HepG2 (cell line): ENCODE data around the gene ABCC9. TPM values are rescaled to one million over a fixed set of nuclear protein-coding genes. Genes with fewer than 3 reads are reported as not detected.

ENCODE experiments used
- ATAC-seq: fragments of 200-7000 bp; cut with Tn5 transposase; 3 replicates; pipeline ENCODE4 v1.9.1; 2020; ENCODE audit warnings: mild to moderate bottlenecking, moderate library complexity
- BruUV-seq: library from RNA; stranded (reverse); fragments of 400-500 nt; replicated peaks from 2 replicates; lab custom pipeline; 2021; lab: Mats Ljungman, UMichigan
- CTCF ChIA-PET: fragments of 300-600 bp; formaldehyde crosslinking; extraction: SDS; loops from one replicate; lab custom pipeline; 2021; ENCODE audit warnings: low total read pairs, inconsistent platforms, low intra/inter-chr PET ratio; lab: Yijun Ruan, JAX
- POLR2A ChIA-PET: fragments of 350-600 bp; sonication (Branson Sonifier 250); formaldehyde crosslinking; loops from one replicate; lab custom pipeline; 2020; ENCODE audit warnings: antibody characterized with exemption, inconsistent platforms; lab: Yijun Ruan, JAX
- DNase-seq: peaks from one replicate; pipeline ENCODE4 v3.0.0-alpha.2; 2015; ENCODE audit warnings: low spot score
- FAIRE-seq: peaks from 3 replicates; lab custom pipeline; 2011; peaks lifted over from hg19 to GRCh38; lab: Jason Lieb, UNC
- H2AFZ ChIP-seq: one replicate; pipeline ENCODE4 v1.6.1; 2011; ENCODE audit warnings: low read length, inconsistent platforms
- H3K27ac ChIP-seq: fragments of 300-600 bp; 3 replicates; pipeline ENCODE4 v1.8.0; 2011; ENCODE audit warnings: mixed run types, mild to moderate bottlenecking, mixed read lengths, low read length, inconsistent platforms; ENCODE audit not compliant: insufficient read depth; ENCODE audit errors: extremely low read length
- H3K27me3 ChIP-seq, 2 experiments: fragments of 200-600 bp in 1 of 2; 2 replicates in 1 of 2; 3 replicates in 1 of 2; pipeline versions ENCODE4 v1.6.0 to v1.8.0; 2011; ENCODE audit warnings: low read length in 2 of 2, mild to moderate bottlenecking in 2 of 2, moderate library complexity in 2 of 2, inconsistent platforms in 1 of 2; ENCODE audit not compliant: insufficient read depth in 2 of 2, control insufficient read depth in 1 of 2
- H3K36me3 ChIP-seq, 2 experiments: fragments of 200-600 bp in 1 of 2; replicated peaks in 1 of 2; 2 replicates in 1 of 2; 3 replicates in 1 of 2; pipeline versions ENCODE4 v1.5.1 to v1.8.0; 2011; ENCODE audit warnings: low read length in 2 of 2, inconsistent platforms in 1 of 2; ENCODE audit not compliant: insufficient read depth in 2 of 2, control insufficient read depth in 1 of 2
- H3K4me1 ChIP-seq: 2 replicates; pipeline ENCODE4 v1.5.1; 2012; ENCODE audit warnings: low read length, inconsistent platforms; ENCODE audit not compliant: insufficient read depth
- H3K4me2 ChIP-seq: 2 replicates; pipeline ENCODE4 v1.6.0; 2011; ENCODE audit warnings: low read depth, low read length, inconsistent platforms
- H3K4me3 ChIP-seq, 3 experiments: fragments of 200-600 bp in 1 of 3; sonication (generic), shearing (Covaris generic) in 1 of 3; replicated peaks in 1 of 3; 2 replicates each; pipeline ENCODE4 v1.5.1; 2011 to 2016; ENCODE audit warnings: low read length in 3 of 3, inconsistent platforms in 2 of 3, low read depth in 2 of 3, mild to moderate bottlenecking in 2 of 3, control low read depth in 1 of 3, mixed read lengths in 1 of 3; ENCODE audit not compliant: insufficient read depth in 1 of 3
- H3K79me2 ChIP-seq: one replicate; pipeline ENCODE4 v1.6.1; 2011; ENCODE audit warnings: low read length, inconsistent platforms; ENCODE audit not compliant: insufficient read depth
- H3K9ac ChIP-seq: 2 replicates; pipeline ENCODE4 v1.6.0; 2011; ENCODE audit warnings: mild to moderate bottlenecking, low read depth, low read length, inconsistent platforms; ENCODE audit not compliant: insufficient read depth
- H3K9me3 ChIP-seq: 2 replicates; pipeline ENCODE4 v1.5.1; 2012; ENCODE audit warnings: mild to moderate bottlenecking, low read length
- H4K20me1 ChIP-seq: 2 replicates; pipeline ENCODE4 v1.6.0; 2011; ENCODE audit warnings: inconsistent platforms, mild to moderate bottlenecking, low read length, moderate library complexity; ENCODE audit not compliant: insufficient read depth
- CHD4 ChIP-seq: fragments of 200-600 bp; sonication (generic); IDR thresholded peaks from 2 replicates; pipeline ENCODE4 v1.7.0; 2017; ENCODE audit warnings: mild to moderate bottlenecking, low read length, borderline replicate concordance
- DMAP1 ChIP-seq: IDR thresholded peaks from 2 replicates; pipeline ENCODE4 v1.6.1; 2016
- EP300 ChIP-seq, 3 experiments: sonication (generic) in 1 of 3; formaldehyde crosslinking in 1 of 3; IDR thresholded peaks; 2 replicates each; pipeline versions ENCODE4 v1.5.1 to v1.6.1; 2011 to 2020; ENCODE audit warnings: low read depth in 2 of 3, low read length in 2 of 3, borderline replicate concordance in 1 of 3, improper control_type of control experiment in 1 of 3, mild to moderate bottlenecking in 1 of 3, missing genetic modification reagents in 1 of 3, moderate library complexity in 1 of 3
- GPN1 ChIP-seq: sonication (generic); formaldehyde crosslinking; IDR thresholded peaks from 2 replicates; pipeline ENCODE4 v1.5.1; 2020; ENCODE audit warnings: missing genetic modification reagents, borderline replicate concordance
- PHF8 ChIP-seq: sonication (generic); formaldehyde crosslinking; IDR thresholded peaks from 2 replicates; pipeline ENCODE4 v1.5.0; 2020; ENCODE audit warnings: missing genetic modification reagents
- RORA ChIP-seq: sonication (generic); formaldehyde crosslinking; IDR thresholded peaks from 2 replicates; pipeline ENCODE4 v1.5.0; 2020; ENCODE audit warnings: mild to moderate bottlenecking, missing genetic modification reagents, moderate library complexity
- TP53 ChIP-seq: sonication (generic); formaldehyde crosslinking; conservative IDR thresholded peaks from 2 replicates; pipeline ENCODE4 v1.4.0; 2020; ENCODE audit warnings: missing genetic modification reagents
- ZKSCAN5 ChIP-seq: sonication (generic); formaldehyde crosslinking; IDR thresholded peaks from 2 replicates; pipeline ENCODE4 v1.5.1; 2020; ENCODE audit warnings: mild to moderate bottlenecking, missing genetic modification reagents
- ZNF629 ChIP-seq: sonication (generic); formaldehyde crosslinking; conservative IDR thresholded peaks from 2 replicates; pipeline ENCODE4 v1.5.0; 2020; ENCODE audit warnings: missing genetic modification reagents
- ZNF781 ChIP-seq: sonication (generic); formaldehyde crosslinking; IDR thresholded peaks from 2 replicates; pipeline ENCODE4 v1.5.1; 2020; ENCODE audit warnings: borderline replicate concordance, mild to moderate bottlenecking, missing genetic modification reagents; ENCODE audit errors: not compliant biosample characterization
- ZSCAN30 ChIP-seq: sonication (generic); formaldehyde crosslinking; IDR thresholded peaks from 2 replicates; pipeline ENCODE4 v1.5.0; 2020; ENCODE audit warnings: mild to moderate bottlenecking, missing genetic modification reagents
- ZZZ3 ChIP-seq: sonication (generic); formaldehyde crosslinking; IDR thresholded peaks from 2 replicates; pipeline ENCODE4 v1.4.0; 2020; ENCODE audit warnings: missing genetic modification reagents, mild to moderate bottlenecking, borderline replicate concordance
- WGBS: methylation state at CpG from one replicate; pipeline ENCODE4 v1.1.6; 2017; ENCODE audit warnings: low lambda C conversion rate; 5-methylcytosine and 5-hydroxymethylcytosine counted together
- in situ Hi-C: cut with HindIII; loops from 2 replicates; pipeline ENCODE4 v1.10.0; 2017; ENCODE audit warnings: low pct_unique_long_range_greater_than_20kb; ENCODE audit not compliant: extremely low pct_ligation_motif_present
- intact Hi-C: fragments of 100-400 bp; cut with micrococcal nuclease; formaldehyde crosslinking; loops from one replicate; pipeline ENCODE4 v1.10.0; 2022; ENCODE audit not compliant: unreplicated experiment
- polyA plus RNA-seq, 8 experiments: library from polyadenylated mRNA; depleted of rRNA in 3 of 8; stranded (reverse) in 7 of 8; unstranded in 1 of 8; fragments of >200 nt; fragmentation: Illumina TruSeq in 4 of 8; extraction: Trizol in 4 of 8; gene quantifications; 2 replicates each; pipeline versions ENCODE4 v1.2.1 to v1.2.3, GENCODE V29; 2011 to 2016; ENCODE audit warnings: low read depth in 4 of 8, missing spikeins in 1 of 8, mixed read lengths in 1 of 8; ENCODE audit not compliant: insufficient read depth in 1 of 8
- total RNA-seq, 5 experiments: library from RNA; depleted of rRNA; stranded (reverse); fragments of >200 nt; fragmentation: Illumina TruSeq; extraction: Trizol; gene quantifications; 2 replicates each; pipeline ENCODE4 v1.2.3, GENCODE V29; 2016; ENCODE audit warnings: low read depth in 1 of 5
- TF ChIP-seq, protein P1 (sequence below): sonication (generic); formaldehyde crosslinking; IDR thresholded peaks from 2 replicates; pipeline ENCODE4 v1.5.0; 2020; ENCODE audit warnings: missing genetic modification reagents

The ABCC9 gene
- total and polyA plus RNA-seq, 2 of the 13 experiments (the other 11 are each of a cell fraction or from before 2014, with no cell fraction given) = not detected

DNA sequence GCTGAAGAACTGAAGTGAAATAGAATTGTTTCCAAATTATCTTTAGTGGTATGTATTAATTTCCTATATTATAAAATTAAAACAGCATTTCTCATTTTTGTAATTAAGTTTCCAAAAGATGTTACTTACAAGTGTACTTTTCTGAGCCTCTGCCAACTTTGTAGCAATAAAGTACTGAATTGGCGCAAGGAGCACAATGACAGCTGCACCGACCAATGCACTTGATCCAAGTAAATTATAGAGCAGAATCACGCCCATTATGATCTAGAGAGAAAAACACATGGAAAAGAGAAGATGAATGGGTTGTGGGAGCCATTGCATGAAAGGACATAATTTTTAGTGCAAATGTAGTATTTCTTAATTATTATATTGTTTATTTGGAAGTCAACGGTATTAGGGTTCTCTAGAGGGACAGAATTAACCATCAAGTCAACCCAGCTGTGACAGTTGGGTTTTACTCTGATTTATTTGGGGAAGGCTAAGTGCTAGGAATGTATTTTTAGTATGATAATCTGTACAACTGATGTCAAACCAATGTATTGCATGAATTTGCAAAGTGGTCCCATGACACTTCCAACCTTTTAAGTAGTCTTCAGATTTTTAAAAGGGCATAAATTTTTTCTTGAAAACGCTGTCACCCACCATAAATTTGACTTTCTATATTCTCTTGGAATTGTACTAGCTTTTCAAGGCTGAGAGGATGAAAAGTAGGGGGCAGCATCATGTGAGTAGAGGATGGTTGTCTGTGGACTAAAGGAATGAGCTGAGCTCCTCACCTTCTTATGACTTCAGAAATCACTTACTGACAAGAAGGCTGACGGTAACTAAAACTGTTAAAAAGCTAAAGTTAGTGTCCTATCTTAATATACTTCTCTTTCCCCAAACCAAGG lies 33.0 kb downstream of the ABCC9 start:
- no peak overlapping the region for H3K4me2 ChIP-seq
- no peak for TF ChIP-seq ZNF781
- DNase-seq (no peak), ATAC-seq (no peak), FAIRE-seq (no peak)
- H3K27me3 ChIP-seq = no peaks in the 10 kb centered on the region
- CTCF ChIA-PET = no interaction called here
- no TSS peak for BruUV-seq
- in situ Hi-C loops = no loop called here
- no peaks in the 10 kb centered on the region for H3K36me3 ChIP-seq
- POLR2A ChIA-PET = no interaction called here
- WGBS = 19% methylated on average over 6 of the region's 6 CpGs
- no peak overlapping the region for H3K9ac ChIP-seq
- H2AFZ ChIP-seq = no peak overlapping the region
- H4K20me1 ChIP-seq = no peaks in the 10 kb centered on the region
- H3K9me3 ChIP-seq = no peaks in the 10 kb centered on the region
- intact Hi-C loops = no loop called here
- no peak overlapping the region for H3K27ac ChIP-seq
- H3K4me1 ChIP-seq = no peaks in the 10 kb centered on the region
- no peak overlapping the region for H3K4me3 ChIP-seq
- no peaks in the 10 kb centered on the region for H3K79me2 ChIP-seq

DNA sequence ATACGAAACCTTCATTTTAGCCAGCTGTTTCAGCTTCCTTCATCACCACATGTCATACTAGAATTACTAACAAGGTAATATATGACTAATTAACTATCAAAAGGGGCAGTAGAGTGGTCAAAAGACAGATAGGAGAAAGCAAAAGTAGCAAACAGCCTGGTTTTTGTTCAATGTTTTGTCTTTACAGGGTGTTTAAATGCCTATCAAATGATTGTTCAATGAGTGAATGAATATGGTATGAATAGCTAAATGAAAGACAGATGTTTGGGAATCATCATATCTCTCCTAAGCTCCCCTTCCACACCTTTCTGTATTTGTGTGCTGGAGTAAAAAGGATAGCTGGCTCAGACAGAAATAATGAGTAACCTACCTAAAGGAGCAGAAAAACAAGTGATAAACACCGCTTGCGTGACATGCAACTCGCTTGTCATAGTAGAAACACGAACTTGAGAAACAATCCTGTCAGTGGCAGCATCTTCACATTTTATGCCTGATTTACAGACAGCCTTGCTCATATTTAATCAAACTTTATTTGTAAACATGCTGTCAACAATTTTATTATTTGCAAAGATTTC lies 34.2 kb downstream of the ABCC9 start:
- Histone ChIP-seq H3K4me1 (no peaks in the 10 kb centered on the region), H3K27me3 (no peaks in the 10 kb centered on the region), H4K20me1 (no peaks in the 10 kb centered on the region), H3K4me2 (no peak overlapping the region), H2AFZ (no peak overlapping the region), H3K36me3 (no peaks in the 10 kb centered on the region), H3K9me3 (no peaks in the 10 kb centered on the region), H3K79me2 (no peaks in the 10 kb centered on the region), H3K9ac (no peak overlapping the region), H3K4me3 (no peak overlapping the region), H3K27ac (no peak overlapping the region)
- ChIA-PET POLR2A (no interaction called here), CTCF (no interaction called here)
- intact Hi-C loops = no loop called here
- no TSS peak for BruUV-seq
- in situ Hi-C loops = no loop called here
- ATAC-seq (no peak), FAIRE-seq (no peak), DNase-seq (no peak)
- WGBS = 3% methylated on average over 5 of the region's 5 CpGs
- TF ChIP-seq GPN1 (CRISPR knock-in tag) (no peak), EP300 (IDR thresholded peaks at IDR 0.05; ENCODE audit: low read depth in 2 of 2, low read length in 2 of 2) (no peak), EP300 (CRISPR knock-in tag; IDR thresholded peaks at IDR 0.05; ENCODE audit: borderline replicate concordance) (no peak), DMAP1 (CRISPR knock-in tag) (no peak), TP53 (no peak), ZZZ3 (no peak), RORA (no peak), PHF8 (CRISPR knock-in tag) (no peak), ZKSCAN5 (CRISPR knock-in tag) (no peak), CHD4 (no peak), ZNF629 (CRISPR knock-in tag) (no peak), ZSCAN30 (no peak)
- TF ChIP-seq, protein P1, sequence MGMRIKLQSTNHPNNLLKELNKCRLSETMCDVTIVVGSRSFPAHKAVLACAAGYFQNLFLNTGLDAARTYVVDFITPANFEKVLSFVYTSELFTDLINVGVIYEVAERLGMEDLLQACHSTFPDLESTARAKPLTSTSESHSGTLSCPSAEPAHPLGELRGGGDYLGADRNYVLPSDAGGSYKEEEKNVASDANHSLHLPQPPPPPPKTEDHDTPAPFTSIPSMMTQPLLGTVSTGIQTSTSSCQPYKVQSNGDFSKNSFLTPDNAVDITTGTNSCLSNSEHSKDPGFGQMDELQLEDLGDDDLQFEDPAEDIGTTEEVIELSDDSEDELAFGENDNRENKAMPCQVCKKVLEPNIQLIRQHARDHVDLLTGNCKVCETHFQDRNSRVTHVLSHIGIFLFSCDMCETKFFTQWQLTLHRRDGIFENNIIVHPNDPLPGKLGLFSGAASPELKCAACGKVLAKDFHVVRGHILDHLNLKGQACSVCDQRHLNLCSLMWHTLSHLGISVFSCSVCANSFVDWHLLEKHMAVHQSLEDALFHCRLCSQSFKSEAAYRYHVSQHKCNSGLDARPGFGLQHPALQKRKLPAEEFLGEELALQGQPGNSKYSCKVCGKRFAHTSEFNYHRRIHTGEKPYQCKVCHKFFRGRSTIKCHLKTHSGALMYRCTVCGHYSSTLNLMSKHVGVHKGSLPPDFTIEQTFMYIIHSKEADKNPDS (CRISPR knock-in tag) = no peak
